Lower leg skin (tissue), 3 donors: ENCODE measurements around the gene ZNF518B.

Source experiments
- POLR2A ChIP-seq, 2 donors: fragments of 450-650 bp; IDR thresholded peaks; one replicate each; pipeline ENCODE4 v1.6.1; 2016 to 2017; ENCODE audit warnings: antibody characterized with exemption in 2 of 2, mild to moderate bottlenecking in 1 of 2, moderate library complexity in 1 of 2
- TF ChIP-seq, protein P1 (sequence below), 3 donors: fragments of 450-650 bp; IDR thresholded peaks; one replicate each; pipeline ENCODE4 v1.5.1; 2016; ENCODE audit warnings: antibody characterized with exemption in 3 of 3, mild to moderate bottlenecking in 3 of 3, moderate library complexity in 2 of 3

DNA sequence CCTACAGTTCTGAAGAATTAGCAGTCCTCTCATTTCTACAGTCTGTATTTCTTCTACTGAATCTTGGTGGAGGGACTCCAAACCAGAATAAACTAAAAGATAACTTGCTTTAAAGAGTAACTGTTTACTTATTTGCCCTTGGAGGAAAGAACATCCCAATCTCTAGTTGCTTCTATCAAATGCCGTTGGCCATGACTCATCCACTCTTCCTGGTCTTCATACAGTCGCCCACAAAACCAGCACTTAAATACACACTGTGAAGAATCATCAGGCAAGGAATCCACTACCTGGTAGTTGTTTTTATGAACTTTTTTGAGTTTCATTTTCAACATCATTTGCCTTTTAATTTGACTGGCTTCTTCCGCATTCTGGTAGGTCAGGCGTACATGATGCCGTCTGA is 14.2 kb downstream of the ZNF518B start:
- TF ChIP-seq, protein P1, sequence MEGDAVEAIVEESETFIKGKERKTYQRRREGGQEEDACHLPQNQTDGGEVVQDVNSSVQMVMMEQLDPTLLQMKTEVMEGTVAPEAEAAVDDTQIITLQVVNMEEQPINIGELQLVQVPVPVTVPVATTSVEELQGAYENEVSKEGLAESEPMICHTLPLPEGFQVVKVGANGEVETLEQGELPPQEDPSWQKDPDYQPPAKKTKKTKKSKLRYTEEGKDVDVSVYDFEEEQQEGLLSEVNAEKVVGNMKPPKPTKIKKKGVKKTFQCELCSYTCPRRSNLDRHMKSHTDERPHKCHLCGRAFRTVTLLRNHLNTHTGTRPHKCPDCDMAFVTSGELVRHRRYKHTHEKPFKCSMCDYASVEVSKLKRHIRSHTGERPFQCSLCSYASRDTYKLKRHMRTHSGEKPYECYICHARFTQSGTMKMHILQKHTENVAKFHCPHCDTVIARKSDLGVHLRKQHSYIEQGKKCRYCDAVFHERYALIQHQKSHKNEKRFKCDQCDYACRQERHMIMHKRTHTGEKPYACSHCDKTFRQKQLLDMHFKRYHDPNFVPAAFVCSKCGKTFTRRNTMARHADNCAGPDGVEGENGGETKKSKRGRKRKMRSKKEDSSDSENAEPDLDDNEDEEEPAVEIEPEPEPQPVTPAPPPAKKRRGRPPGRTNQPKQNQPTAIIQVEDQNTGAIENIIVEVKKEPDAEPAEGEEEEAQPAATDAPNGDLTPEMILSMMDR (IDR thresholded peaks at IDR 0.05) = no peak
- TF ChIP-seq POLR2A (IDR thresholded peaks at IDR 0.05) = no peak
